GM23248 (cell line): ENCODE results near the gene SLC7A9. TPM values are rescaled to one million over a fixed set of nuclear protein-coding genes. Genes with fewer than 3 reads are reported as not detected.
"Not testable (repeated sequence)": the region's sequence is repeated elsewhere in the genome, so short reads cannot be mapped to it uniquely, and the experiment has no call there.

Experiments used
- DNase-seq: peaks from one replicate; pipeline ENCODE4 v3.0.0-alpha.2; 2015
- H2AFZ ChIP-seq: fragments of 200-600 bp; sonication (generic); 2 replicates; pipeline ENCODE4 v1.6.1; 2016; ENCODE audit warnings: antibody characterized with exemption
- H3F3A ChIP-seq: fragments of 200-600 bp; sonication (generic); 2 replicates; pipeline ENCODE4 v1.6.1; 2016; ENCODE audit warnings: mild to moderate bottlenecking, antibody characterized with exemption, mixed run types; ENCODE audit not compliant: insufficient read depth
- H3K27ac ChIP-seq: fragments of 200-600 bp; sonication (generic); 2 replicates; pipeline ENCODE4 v1.5.1; 2016; ENCODE audit warnings: mild to moderate bottlenecking
- H3K27me3 ChIP-seq: fragments of 200-600 bp; sonication (generic); replicated peaks from 2 replicates; pipeline ENCODE4 v1.6.1; 2016; ENCODE audit warnings: mild to moderate bottlenecking; ENCODE audit not compliant: insufficient read depth
- H3K36me3 ChIP-seq: fragments of 200-600 bp; sonication (generic); 2 replicates; pipeline ENCODE4 v1.6.1; 2016; ENCODE audit warnings: low read depth, mild to moderate bottlenecking
- H3K4me1 ChIP-seq: fragments of 200-600 bp; sonication (generic); 2 replicates; pipeline ENCODE4 v1.6.1; 2016; ENCODE audit warnings: mild to moderate bottlenecking; ENCODE audit not compliant: insufficient read depth
- H3K4me2 ChIP-seq: fragments of 200-600 bp; sonication (generic); one replicate; pipeline ENCODE4 v1.6.1; 2016; ENCODE audit warnings: mild to moderate bottlenecking; ENCODE audit not compliant: unreplicated experiment
- H3K4me3 ChIP-seq: fragments of 200-600 bp; sonication (generic); 2 replicates; pipeline ENCODE4 v1.5.1; 2016; ENCODE audit warnings: mild to moderate bottlenecking
- H3K79me2 ChIP-seq: fragments of 200-600 bp; sonication (generic); 2 replicates; pipeline ENCODE4 v1.6.1; 2016; ENCODE audit warnings: mild to moderate bottlenecking; ENCODE audit not compliant: insufficient read depth
- H3K9ac ChIP-seq: fragments of 200-600 bp; sonication (generic); 2 replicates; pipeline ENCODE4 v1.6.1; 2016; ENCODE audit warnings: mild to moderate bottlenecking
- H3K9me2 ChIP-seq: fragments of 200-600 bp; sonication (generic); 2 replicates; pipeline ENCODE4 v1.6.1; 2016; ENCODE audit warnings: mixed run types, mild to moderate bottlenecking, moderate library complexity; ENCODE audit not compliant: insufficient read depth
- H3K9me3 ChIP-seq: fragments of 200-600 bp; sonication (generic); one replicate; pipeline ENCODE4 v1.6.1; 2017; ENCODE audit warnings: low read depth
- H4K20me1 ChIP-seq: fragments of 200-600 bp; sonication (generic); 2 replicates; pipeline ENCODE4 v1.6.0; 2016; ENCODE audit not compliant: insufficient read depth
- EZH2 ChIP-seq: fragments of 200-600 bp; sonication (generic); IDR thresholded peaks from 2 replicates; pipeline ENCODE4 v1.6.1; 2018; ENCODE audit warnings: antibody characterized with exemption, mild to moderate bottlenecking; ENCODE audit not compliant: insufficient read depth, poor library complexity, severe bottlenecking
- EZH2phosphoT487 ChIP-seq: fragments of 200-600 bp; sonication (generic); IDR thresholded peaks from 2 replicates; pipeline ENCODE4 v1.6.1; 2018; ENCODE audit warnings: antibody characterized with exemption, moderate library complexity, mild to moderate bottlenecking, low read depth; ENCODE audit not compliant: insufficient read depth
- WGBS, 2 experiments: methylation state at CpG; one replicate each; pipeline ENCODE4 v1.1.6; 2015 to 2017; ENCODE audit warnings: low lambda C conversion rate in 2 of 2, low coverage in 1 of 2; ENCODE audit errors: missing lambda C conversion rate in 2 of 2; 5-methylcytosine and 5-hydroxymethylcytosine counted together
- in situ Hi-C: fragments of 300-500 bp; cut with MboI; formaldehyde crosslinking; loops from 2 replicates; pipeline ENCODE4 v1.15.0; 2020
- polyA plus RNA-seq: library from polyadenylated mRNA; unstranded; fragments of >200 nt; fragmentation: Nextera tagmentation; extraction: Ambion mirVana; gene quantifications from 2 replicates; pipeline ENCODE4 v1.2.1, GENCODE V29; 2016
- small RNA-seq: library from RNA; depleted of rRNA; stranded (forward); fragments of <200 nt; gene quantifications from one replicate; pipeline ENCODE3, GENCODE V24; 2014; ENCODE audit warnings: low read depth, low replicate concordance
- total RNA-seq: library from RNA; depleted of rRNA; stranded (reverse); fragments of >200 nt; shearing (Covaris generic); gene quantifications from 2 replicates; pipeline ENCODE4 v1.2.3, GENCODE V29; 2014; rRNA removed

The SLC7A9 gene
- total and polyA plus RNA-seq, 2 experiments from 2014 or later = not detected

DNA sequence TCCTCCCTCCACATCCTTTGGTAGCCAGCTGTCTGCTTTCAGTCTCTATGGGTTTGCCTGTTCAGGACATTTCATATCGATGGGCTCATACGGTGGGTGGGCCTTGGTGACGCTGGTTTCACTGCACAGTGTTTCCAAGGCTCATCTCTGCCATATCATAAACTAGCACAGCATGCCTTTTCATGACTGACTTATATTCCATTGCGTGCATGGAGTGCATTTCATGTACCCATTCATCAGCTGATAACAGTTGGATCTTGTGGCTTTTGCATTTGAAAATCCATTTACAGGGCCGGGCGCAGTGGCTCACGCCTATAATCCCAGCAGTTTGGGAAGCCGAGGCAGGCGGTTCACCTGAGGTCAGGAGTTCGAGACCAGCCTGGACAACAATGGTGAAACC lies 80.1 kb downstream of the SLC7A9 start:
- H3K36me3 ChIP-seq = no peaks in the 10 kb centered on the region
- no peak overlapping the region for H2AFZ ChIP-seq
- no peaks in the 10 kb centered on the region for H3K4me1 ChIP-seq
- no peak overlapping the region for H3K4me2 ChIP-seq
- no peaks in the 10 kb centered on the region for H3F3A ChIP-seq
- no peaks in the 10 kb centered on the region; the same call in 1 of the 2 replicates for H3K27me3 ChIP-seq
- no peak overlapping the region for H3K4me3 ChIP-seq
- no peak for DNase-seq
- no peak overlapping the region for H3K9ac ChIP-seq
- in situ Hi-C loops = no loop called here
- H4K20me1 ChIP-seq = no peaks in the 10 kb centered on the region
- TF ChIP-seq EZH2 (no peak), EZH2phosphoT487 (no peak)
- H3K27ac ChIP-seq = no peak overlapping the region
- WGBS, 2 experiments = 51 to 59% methylated on average over 10 of the region's 10 CpGs
- no peaks in the 10 kb centered on the region for H3K9me3 ChIP-seq
- no peaks in the 10 kb centered on the region for H3K9me2 ChIP-seq
- H3K79me2 ChIP-seq = no peaks in the 10 kb centered on the region

DNA sequence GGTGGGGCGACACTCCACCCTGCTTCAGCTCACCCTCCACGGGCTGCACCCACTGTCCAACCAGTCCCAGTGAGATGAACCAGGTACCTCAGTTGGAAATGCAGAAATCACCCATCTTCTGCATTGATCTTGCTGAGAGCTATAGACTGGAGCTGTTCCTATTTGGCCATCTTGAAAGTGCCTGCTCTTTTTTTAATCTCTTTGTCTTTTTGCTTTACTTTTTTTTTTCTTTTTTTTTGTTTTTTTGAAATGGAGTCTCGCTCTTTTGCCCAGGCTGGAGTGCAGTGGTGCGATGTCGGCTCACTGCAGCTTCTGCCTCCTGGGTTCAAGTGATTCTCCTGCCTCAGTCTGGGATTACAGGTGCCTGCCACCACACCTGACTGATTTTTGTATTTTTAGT lies 81.7 kb downstream of the SLC7A9 start:
- H3K9ac ChIP-seq, H4K20me1 ChIP-seq, in situ Hi-C loops, H2AFZ ChIP-seq, H3K9me3 ChIP-seq, H3K4me2 ChIP-seq, H3K79me2 ChIP-seq, DNase-seq, H3K27ac ChIP-seq, H3K36me3 ChIP-seq, H3K9me2 ChIP-seq, H3F3A ChIP-seq, H3K27me3 ChIP-seq, H3K4me1 ChIP-seq, H3K4me3 ChIP-seq: not testable (repeated sequence)
- WGBS, 2 experiments = 52 to 57% methylated on average over 5 of the region's 5 CpGs

DNA sequence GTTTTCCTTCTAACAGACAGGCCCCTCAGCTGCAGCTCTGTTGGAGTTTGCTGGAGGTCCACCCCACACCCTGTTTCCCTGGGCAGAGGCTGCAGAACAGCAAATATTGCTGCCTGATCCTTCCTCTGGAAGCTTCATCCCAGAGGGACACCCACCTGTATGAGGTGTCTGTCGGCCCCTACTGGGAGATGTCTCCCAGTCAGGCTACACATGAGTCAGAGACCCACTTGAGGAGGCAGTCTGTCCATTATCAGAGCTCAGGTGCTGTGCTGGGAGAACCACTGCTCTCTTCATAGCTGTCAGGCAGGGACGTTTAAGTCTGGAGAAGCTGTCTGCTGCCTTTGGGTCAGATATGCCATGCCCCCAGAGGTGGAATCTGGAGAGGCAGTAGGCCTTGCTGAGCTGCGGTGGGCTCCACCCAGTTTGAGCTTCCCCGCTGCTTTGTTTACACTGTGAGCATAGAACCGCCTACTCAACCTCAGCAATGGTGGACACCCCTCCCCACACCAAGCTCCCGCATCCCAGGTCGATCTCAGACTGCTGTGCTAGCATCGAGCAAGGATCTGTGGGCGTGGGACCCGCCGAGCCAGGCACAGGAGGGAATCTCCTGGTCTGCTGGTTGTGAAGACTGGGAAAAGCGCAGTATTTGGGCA lies 82.3 kb downstream of the SLC7A9 start:
- H4K20me1 ChIP-seq, H3K9ac ChIP-seq, H3K36me3 ChIP-seq, H3K4me3 ChIP-seq, H3K9me3 ChIP-seq, H3K79me2 ChIP-seq, H3K27ac ChIP-seq, H2AFZ ChIP-seq, DNase-seq, H3K4me1 ChIP-seq, H3F3A ChIP-seq, H3K9me2 ChIP-seq, H3K4me2 ChIP-seq, H3K27me3 ChIP-seq, in situ Hi-C loops: not testable (repeated sequence)
- 36 to 43% methylated on average over 12 of the region's 12 CpGs for WGBS, 2 experiments

DNA sequence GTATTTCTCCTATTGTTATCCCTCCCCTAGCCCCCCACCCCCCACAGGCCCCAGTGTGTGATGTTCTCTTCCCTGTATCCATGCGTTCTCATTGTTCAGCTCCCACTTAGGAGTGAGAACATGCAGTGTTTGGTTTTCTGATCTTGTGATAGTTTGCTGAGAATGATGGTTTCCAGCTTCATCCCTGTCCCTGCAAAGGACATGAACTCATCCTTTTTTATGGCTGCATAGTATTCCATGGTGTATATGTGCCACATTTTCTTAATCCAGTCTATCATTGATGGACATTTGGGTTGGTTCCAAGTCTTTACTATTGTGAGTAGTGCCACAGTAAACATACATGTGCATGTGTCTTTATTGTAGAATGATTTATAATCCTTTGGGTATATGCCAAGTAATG lies 87.5 kb downstream of the SLC7A9 start:
- H3K9me2 ChIP-seq, H3K9ac ChIP-seq, DNase-seq, H3K4me1 ChIP-seq, H3K27me3 ChIP-seq, in situ Hi-C loops, H3K9me3 ChIP-seq, H4K20me1 ChIP-seq, H3K4me2 ChIP-seq, H3K36me3 ChIP-seq, H3K79me2 ChIP-seq, H2AFZ ChIP-seq, H3K27ac ChIP-seq, H3K4me3 ChIP-seq, H3F3A ChIP-seq: not testable (repeated sequence)
- 69 to 86% methylated on average over 1 of the region's 1 CpG for WGBS, 2 experiments

DNA sequence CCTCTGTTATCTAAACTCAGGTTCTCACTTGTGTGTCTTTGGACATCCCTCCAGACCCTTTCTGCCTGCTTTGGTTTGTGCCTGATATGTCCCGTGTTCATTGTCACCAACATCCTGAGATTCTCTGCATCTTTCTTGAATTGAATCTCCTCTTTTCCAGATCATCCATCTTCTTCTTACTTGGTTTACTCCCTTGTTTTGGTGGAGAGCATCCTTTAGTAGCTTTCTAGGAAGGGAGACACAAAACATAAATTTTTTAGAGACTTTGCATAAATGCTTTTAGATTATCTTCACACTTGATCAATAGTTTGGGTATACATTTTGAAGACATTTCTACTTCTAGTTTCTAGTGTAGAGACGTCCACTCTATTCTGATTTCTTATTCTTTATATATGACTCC lies 88.3 kb downstream of the SLC7A9 start:
- Histone ChIP-seq H3K9me2 (no peaks in the 10 kb centered on the region), H3K27ac (no peak overlapping the region), H3K79me2 (no peaks in the 10 kb centered on the region), H3K4me3 (no peak overlapping the region), H2AFZ (no peak overlapping the region), H3F3A (no peaks in the 10 kb centered on the region), H4K20me1 (no peaks in the 10 kb centered on the region), H3K4me1 (no peaks in the 10 kb centered on the region), H3K27me3 (no peaks in the 10 kb centered on the region), H3K9me3 (no peaks in the 10 kb centered on the region), H3K9ac (no peak overlapping the region), H3K36me3 (no peaks in the 10 kb centered on the region), H3K4me2 (no peak overlapping the region)
- no peak for DNase-seq
- in situ Hi-C loops = no loop called here
- TF ChIP-seq EZH2phosphoT487 = no peak
- no peak for TF ChIP-seq EZH2
- 50 to 51% methylated on average over 2 of the region's 2 CpGs for WGBS, 2 experiments

Small RNA genes lying within 50 kb of the gene (small RNA-seq; reads per million reads assigned to genes)
- gene RN7SKP22 = not detected

Other genes starting within 250 kb of the SLC7A9 start
- 19.0 and 27.5 TPM in 2 replicates for gene ANKRD27, start 194.6 kb downstream of the SLC7A9 start, total RNA-seq
- gene ANKRD27, start 194.6 kb downstream of the SLC7A9 start, polyA plus RNA-seq = 16.5 and 17.9 TPM in 2 replicates
- gene RGS9BP, start 193.9 kb downstream of the SLC7A9 start, total RNA-seq = under 0.01 and 0.22 TPM in 2 replicates
- gene RGS9BP, start 193.9 kb downstream of the SLC7A9 start, polyA plus RNA-seq = 0.08 TPM in 1 of 2 replicates, not detected in the other
- 18.0 and 19.5 TPM in 2 replicates for gene NUDT19, start 177.9 kb downstream of the SLC7A9 start, total RNA-seq
- 25.1 and 28.1 TPM in 2 replicates for gene NUDT19, start 177.9 kb downstream of the SLC7A9 start, polyA plus RNA-seq
- gene TDRD12, start 150.0 kb downstream of the SLC7A9 start, total RNA-seq = 0.22 TPM in 1 of 2 replicates, not detected in the other
- gene TDRD12, start 150.0 kb downstream of the SLC7A9 start, polyA plus RNA-seq = 0.09 and 0.16 TPM in 2 replicates
- gene CEP89, start 102.2 kb upstream of the SLC7A9 start, total RNA-seq = 11.5 and 17.1 TPM in 2 replicates
- gene CEP89, start 102.2 kb upstream of the SLC7A9 start, polyA plus RNA-seq = 30.1 and 30.5 TPM in 2 replicates
- gene FAAP24, start 102.5 kb upstream of the SLC7A9 start, total RNA-seq = 1.3 and 2.4 TPM in 2 replicates
- 3.1 and 5.8 TPM in 2 replicates for gene FAAP24, start 102.5 kb upstream of the SLC7A9 start, polyA plus RNA-seq
- gene RHPN2, start 195.1 kb upstream of the SLC7A9 start, total RNA-seq = 1.3 and 4.8 TPM in 2 replicates
- gene RHPN2, start 195.1 kb upstream of the SLC7A9 start, polyA plus RNA-seq = 1.5 and 1.9 TPM in 2 replicates
- gene GPATCH1, start 211.4 kb upstream of the SLC7A9 start, total RNA-seq = 3.8 and 5.1 TPM in 2 replicates
- gene GPATCH1, start 211.4 kb upstream of the SLC7A9 start, polyA plus RNA-seq = 6.3 and 6.5 TPM in 2 replicates